H1 (cell line): ENCODE data around the gene TMPRSS11B. TPM values are rescaled to one million over a fixed set of nuclear protein-coding genes. Genes with fewer than 3 reads are reported as not detected.

Experiments
- CTCF ChIA-PET: fragments of 300-600 bp; sonication (Branson Sonifier 250); formaldehyde crosslinking; loops from one replicate; lab custom pipeline; 2021; ENCODE audit not compliant: partially characterized antibody; lab: Charles Lee
- POLR2A ChIA-PET: fragments of 300-600 bp; sonication (Branson Sonifier 250); formaldehyde crosslinking; loops from one replicate; lab custom pipeline; 2021; ENCODE audit warnings: inconsistent platforms; ENCODE audit not compliant: partially characterized antibody; lab: Charles Lee
- DNase-seq, 2 experiments: peaks; one replicate each; pipeline versions ENCODE4 v3.0.0 to v3.0.0-alpha.2; 2010 to 2022; ENCODE audit warnings: low spot score in 2 of 2, low read depth in 1 of 2, mixed read lengths in 1 of 2
- FAIRE-seq: peaks from 2 replicates; lab custom pipeline; 2011; peaks lifted over from hg19 to GRCh38; lab: Jason Lieb, UNC
- H2AFZ ChIP-seq: 2 replicates; pipeline ENCODE4 v1.8.1; 2012; ENCODE audit warnings: low read length, inconsistent platforms
- H2AK5ac ChIP-seq: 2 replicates; pipeline ENCODE4 v1.6.1; 2013; ENCODE audit warnings: low read depth, low read length
- H2BK120ac ChIP-seq: replicated peaks from 2 replicates; pipeline ENCODE3; 2013; ENCODE audit warnings: low read depth, low read length, inconsistent platforms
- H2BK12ac ChIP-seq: 2 replicates; pipeline ENCODE4 v1.6.1; 2013; ENCODE audit warnings: low read depth, low read length
- H2BK15ac ChIP-seq: 2 replicates; pipeline ENCODE4 v1.6.1; 2013; ENCODE audit warnings: low read length
- H2BK20ac ChIP-seq: 2 replicates; pipeline ENCODE4 v1.6.1; 2013; ENCODE audit warnings: low read length
- H2BK5ac ChIP-seq: 2 replicates; pipeline ENCODE4 v1.6.1; 2013; ENCODE audit warnings: low read depth, low read length
- H3K14ac ChIP-seq: 2 replicates; pipeline ENCODE4 v1.6.1; 2013; ENCODE audit warnings: inconsistent platforms; ENCODE audit not compliant: insufficient read length
- H3K18ac ChIP-seq: 2 replicates; pipeline ENCODE4 v1.6.1; 2013; ENCODE audit warnings: low read length; ENCODE audit errors: extremely low read depth
- H3K23ac ChIP-seq: 2 replicates; pipeline ENCODE4 v1.6.1; 2013; ENCODE audit warnings: inconsistent platforms; ENCODE audit not compliant: insufficient read length
- H3K23me2 ChIP-seq: 2 replicates; pipeline ENCODE4 v1.6.1; 2013; ENCODE audit warnings: low read depth, low read length
- H3K27ac ChIP-seq: 2 replicates; pipeline ENCODE4 v1.6.1; 2011; ENCODE audit warnings: low read depth, low read length, inconsistent platforms
- H3K27me3 ChIP-seq, 4 experiments: replicated peaks in 1 of 4; 1 replicate in 1 of 4; 2 replicates in 3 of 4; pipeline versions ENCODE4 v1.6.1 to v1.8.1; 2011 to 2013; ENCODE audit warnings: low read length in 3 of 4, mild to moderate bottlenecking in 3 of 4, inconsistent platforms in 2 of 4, mixed read lengths in 2 of 4, moderate library complexity in 1 of 4; ENCODE audit not compliant: control insufficient read depth in 3 of 4, insufficient read depth in 3 of 4; ENCODE audit errors: extremely low read depth in 1 of 4
- H3K36me3 ChIP-seq, 4 experiments: 2 replicates each; pipeline versions ENCODE4 v1.6.1 to v1.8.1; 2011 to 2013; ENCODE audit warnings: mild to moderate bottlenecking in 4 of 4, low read length in 3 of 4, moderate library complexity in 2 of 4, control low read depth in 1 of 4, inconsistent platforms in 1 of 4; ENCODE audit not compliant: insufficient read depth in 4 of 4, control insufficient read depth in 2 of 4
- H3K4ac ChIP-seq: replicated peaks from 2 replicates; pipeline ENCODE3; 2013; ENCODE audit warnings: low read length, low read depth, mixed read lengths, inconsistent platforms; ENCODE audit not compliant: insufficient read length
- H3K4me1 ChIP-seq, 4 experiments: replicated peaks in 1 of 4; 1 replicate in 1 of 4; 2 replicates in 3 of 4; pipeline versions ENCODE4 v1.6.1 to v1.8.1; 2011 to 2013; ENCODE audit warnings: low read length in 3 of 4, inconsistent platforms in 2 of 4, mixed read lengths in 1 of 4; ENCODE audit not compliant: insufficient read depth in 4 of 4, control insufficient read depth in 3 of 4
- H3K4me2 ChIP-seq, 2 experiments: 2 replicates each; pipeline versions ENCODE4 v1.6.1 to v1.8.1; 2011 to 2013; ENCODE audit warnings: low read depth in 2 of 2, low read length in 2 of 2, control low read depth in 1 of 2, inconsistent platforms in 1 of 2, mild to moderate bottlenecking in 1 of 2; ENCODE audit not compliant: insufficient read depth in 1 of 2
- H3K4me3 ChIP-seq, 4 experiments: fragments of 200-600, 300-600 bp in 1 of 4; sonication (generic), shearing (Covaris generic), sonication (Bioruptor Twin) in 1 of 4; 2 replicates each; pipeline versions ENCODE4 v1.5.1 to v1.8.1; 2011 to 2016; ENCODE audit warnings: low read length in 4 of 4, low read depth in 3 of 4, control low read depth in 2 of 4, inconsistent platforms in 2 of 4, mild to moderate bottlenecking in 2 of 4, mixed read lengths in 1 of 4, moderate library complexity in 1 of 4; ENCODE audit not compliant: insufficient read depth in 2 of 4; ENCODE audit errors: extremely low read depth in 1 of 4
- H3K56ac ChIP-seq: replicated peaks from 2 replicates; pipeline ENCODE3; 2013; ENCODE audit warnings: low read depth, mild to moderate bottlenecking, mixed read lengths, low read length, inconsistent platforms; ENCODE audit not compliant: insufficient read length
- H3K79me1 ChIP-seq: 2 replicates; pipeline ENCODE4 v1.6.1; 2013; ENCODE audit warnings: low read depth, low read length, control low read depth
- H3K79me2 ChIP-seq, 2 experiments: 2 replicates each; pipeline versions ENCODE4 v1.6.1 to v1.8.1; 2012 to 2013; ENCODE audit warnings: low read length in 2 of 2, mild to moderate bottlenecking in 2 of 2, inconsistent platforms in 1 of 2; ENCODE audit not compliant: insufficient read depth in 2 of 2, control insufficient read depth in 1 of 2
- H3K9ac ChIP-seq, 4 experiments: replicated peaks in 1 of 4; 1 replicate in 1 of 4; 2 replicates in 3 of 4; pipeline versions ENCODE4 v1.6.1 to v1.8.1; 2011 to 2013; ENCODE audit warnings: low read depth in 3 of 4, low read length in 3 of 4, control low read depth in 2 of 4, mild to moderate bottlenecking in 2 of 4, moderate library complexity in 2 of 4, inconsistent platforms in 1 of 4; ENCODE audit errors: extremely low read depth in 1 of 4
- H3K9me3 ChIP-seq, 2 experiments: 2 replicates each; pipeline versions ENCODE4 v1.6.1 to v1.8.1; 2012 to 2013; ENCODE audit warnings: mild to moderate bottlenecking in 2 of 2, moderate library complexity in 2 of 2, control low read depth in 1 of 2, inconsistent platforms in 1 of 2, low read depth in 1 of 2, low read length in 1 of 2, mixed read lengths in 1 of 2; ENCODE audit not compliant: insufficient read depth in 2 of 2
- H4K20me1 ChIP-seq, 2 experiments: replicated peaks in 1 of 2; 2 replicates each; pipeline versions ENCODE3 to v1.8.1; 2011 to 2013; ENCODE audit warnings: inconsistent platforms in 2 of 2, low read length in 2 of 2, mild to moderate bottlenecking in 1 of 2; ENCODE audit not compliant: insufficient read depth in 2 of 2, control insufficient read depth in 1 of 2
- H4K5ac ChIP-seq: 2 replicates; pipeline ENCODE4 v1.6.1; 2013; ENCODE audit warnings: low read length, low read depth, mixed read lengths, inconsistent platforms; ENCODE audit not compliant: insufficient read length
- H4K8ac ChIP-seq: 2 replicates; pipeline ENCODE4 v1.8.0; 2013; ENCODE audit warnings: mild to moderate bottlenecking, moderate library complexity, low read length, inconsistent platforms; ENCODE audit not compliant: insufficient read depth; ENCODE audit errors: extremely low read depth
- H4K91ac ChIP-seq: replicated peaks from 2 replicates; pipeline ENCODE3; 2013; ENCODE audit warnings: low read length, mixed read lengths, inconsistent platforms; ENCODE audit not compliant: insufficient read length
- NANOG ChIP-seq: IDR thresholded peaks from 2 replicates; pipeline ENCODE4 v1.6.1; 2011; ENCODE audit warnings: low read length, low read depth, mild to moderate bottlenecking, inconsistent platforms; ENCODE audit not compliant: insufficient read depth, poor library complexity, severe bottlenecking
- PHF8 ChIP-seq: fragments of 200-600 bp; sonication (generic); conservative IDR thresholded peaks from 2 replicates; pipeline ENCODE4 v1.7.1; 2012; ENCODE audit warnings: low read depth, mild to moderate bottlenecking, inconsistent platforms, low read length, moderate library complexity
- polyA plus RNA-seq, 7 experiments: library from polyadenylated mRNA; depleted of rRNA in 3 of 7; stranded (reverse) in 5 of 7; unstranded in 2 of 7; fragments of >200 nt in 5 of 7; fragments of 200-250 nt in 2 of 7; gene quantifications; 1 replicate in 5 of 7; 2 replicates in 1 of 7; 4 replicates in 1 of 7; pipeline versions ENCODE4 v1.2.1 to v1.2.3, GENCODE V29; 2011 to 2013; ENCODE audit warnings: missing spikeins in 2 of 7, mixed read lengths in 2 of 7
- total RNA-seq: library from RNA; stranded (reverse); fragmentation: NEBNext Ultra II Directional; extraction: Animal tissue kit (Norgen Biotek cat#: 25700); gene quantifications from 2 replicates; pipeline ENCODE4 v1.2.1, GENCODE V29; 2021

The TMPRSS11B gene
- total and polyA plus RNA-seq, 2 of the 8 experiments (the other 6 are each of a cell fraction or from before 2014, with no cell fraction given): not detected

- Histone ChIP-seq H3K4me2 (no peak overlapping the region), H4K5ac (no peak overlapping the region), H3K79me2 (no peaks in the 10 kb centered on the region), H3K4ac (no peak overlapping the region), H2BK5ac (no peak overlapping the region), H3K9me3 (no peaks in the 10 kb centered on the region; a peak in 1 of 4 replicates), H3K9ac (no peak overlapping the region), H3K23ac (no peak overlapping the region), H2BK120ac (no peak overlapping the region), H2BK20ac (no peak overlapping the region), H4K8ac (no peak overlapping the region), H3K56ac (no peak overlapping the region), H3K4me1 (no peaks in the 10 kb centered on the region), H3K79me1 (no peaks in the 10 kb centered on the region), H2BK12ac (no peak overlapping the region), H4K91ac (no peak overlapping the region), H2BK15ac (no peak overlapping the region), H4K20me1 (no peaks in the 10 kb centered on the region), H3K27ac (no peak overlapping the region), H2AK5ac (no peak overlapping the region), H3K27me3 (no peaks in the 10 kb centered on the region), H3K36me3 (no peaks in the 10 kb centered on the region), H3K23me2 (no peaks in the 10 kb centered on the region), H3K14ac (no peak overlapping the region), H3K4me3 (no peak overlapping the region), H2AFZ (no peak overlapping the region), H3K18ac (no peak overlapping the region)
- FAIRE-seq (no peak), DNase-seq (no peak)
- CTCF ChIA-PET: interaction anchor here (0.6 to 1.2 kb wide), 7 partner anchors 9 to 292 kb away, joined by 3 to 4 read pairs (median 3); no protein-coding TSS in a partner anchor
- TF ChIP-seq NANOG (no peak), PHF8 (no peak)
- POLR2A ChIA-PET: no interaction called here
Observed at GRCh38 chr4:68184923-68185322, 60.6 kb downstream of the TMPRSS11B start.
